Fibroblast of lung (primary cell): ENCODE data around the gene MT1A.

ENCODE experiments used
- CTCF ChIP-seq, 2 donors: IDR thresholded peaks in 1 of 2; conservative IDR thresholded peaks in 1 of 2; 1 replicate in 1 of 2; 2 replicates in 1 of 2; pipeline ENCODE4 v1.5.1; 2011 to 2012; ENCODE audit warnings: low read length in 2 of 2, control low read depth in 1 of 2, inconsistent platforms in 1 of 2, low read depth in 1 of 2, mild to moderate bottlenecking in 1 of 2
- EZH2 ChIP-seq: IDR thresholded peaks from 2 replicates; pipeline ENCODE4 v1.5.1; 2012; ENCODE audit warnings: low read length, control low read depth, mild to moderate bottlenecking; ENCODE audit errors: missing control alignments

GRCh38 chr16:56684926-56685590 is 46.6 kb downstream of the MT1A start:
- TF ChIP-seq CTCF (conservative IDR thresholded peaks at IDR 0.05 in 1 of 2, IDR thresholded peaks at IDR 0.05 in 1 of 2; ENCODE audit: low read depth in 1 of 2, low read length in 2 of 2) = no peak
- TF ChIP-seq EZH2 = no peak
